Astrocyte (in vitro differentiated cells and primary cell): ENCODE data around the gene METAP1. TPM values are rescaled to one million over a fixed set of nuclear protein-coding genes. Genes with fewer than 3 reads are reported as not detected.
"Not testable (repeated sequence)": the region's sequence is repeated elsewhere in the genome, so short reads cannot be mapped to it uniquely, and the experiment has no call there.

Experiments used
- DNase-seq: peaks from one replicate; pipeline ENCODE4 v3.0.0-alpha.2; 2010; ENCODE audit warnings: low read depth
- FAIRE-seq: peaks from 2 replicates; lab custom pipeline; 2011; peaks lifted over from hg19 to GRCh38; lab: Jason Lieb, UNC
- H2AFZ ChIP-seq: 2 replicates; pipeline ENCODE4 v1.6.0; 2012; ENCODE audit warnings: low read depth, low read length, inconsistent platforms
- H3K27ac ChIP-seq: 2 replicates; pipeline ENCODE4 v1.5.1; 2011; ENCODE audit warnings: low read depth, low read length, inconsistent platforms
- H3K27me3 ChIP-seq: 2 replicates; pipeline ENCODE4 v1.6.0; 2011; ENCODE audit warnings: low read length, inconsistent platforms; ENCODE audit not compliant: insufficient read depth
- H3K36me3 ChIP-seq: 2 replicates; pipeline ENCODE4 v1.5.1; 2011; ENCODE audit warnings: low read length, inconsistent platforms; ENCODE audit not compliant: insufficient read depth
- H3K4me1 ChIP-seq: 2 replicates; pipeline ENCODE4 v1.5.1; 2011; ENCODE audit warnings: low read length, inconsistent platforms; ENCODE audit not compliant: insufficient read depth
- H3K4me2 ChIP-seq: 2 replicates; pipeline ENCODE4 v1.6.0; 2012; ENCODE audit warnings: low read length, inconsistent platforms
- H3K4me3 ChIP-seq: 2 replicates; pipeline ENCODE4 v1.5.1; 2011; ENCODE audit warnings: low read depth, mild to moderate bottlenecking, low read length, inconsistent platforms; ENCODE audit not compliant: insufficient read depth
- H3K79me2 ChIP-seq: 2 replicates; pipeline ENCODE4 v1.6.0; 2012; ENCODE audit warnings: mild to moderate bottlenecking, low read length, inconsistent platforms; ENCODE audit not compliant: insufficient read depth
- H3K9ac ChIP-seq: 2 replicates; pipeline ENCODE4 v1.6.0; 2012; ENCODE audit warnings: mild to moderate bottlenecking, low read length, inconsistent platforms
- H3K9me3 ChIP-seq: 2 replicates; pipeline ENCODE4 v1.5.1; 2012; ENCODE audit warnings: low read depth, mild to moderate bottlenecking, low read length, inconsistent platforms; ENCODE audit not compliant: insufficient read depth
- H4K20me1 ChIP-seq: 2 replicates; pipeline ENCODE4 v1.6.0; 2012; ENCODE audit warnings: low read length, inconsistent platforms; ENCODE audit not compliant: insufficient read depth
- H3K27ac Mint-ChIP-seq: one replicate; pipeline ENCODE4 v1.8.0; 2021; ENCODE audit warnings: mild to moderate bottlenecking, mixed read lengths; ENCODE audit not compliant: unreplicated experiment
- H3K27me3 Mint-ChIP-seq: one replicate; pipeline ENCODE4 v1.8.0; 2021; ENCODE audit warnings: low read depth, mixed read lengths; ENCODE audit not compliant: unreplicated experiment
- H3K36me3 Mint-ChIP-seq: one replicate; pipeline ENCODE4 v1.8.0; 2021; ENCODE audit warnings: low read depth, mixed read lengths; ENCODE audit not compliant: unreplicated experiment
- H3K4me1 Mint-ChIP-seq: one replicate; pipeline ENCODE4 v1.8.0; 2021; ENCODE audit warnings: low read depth, mixed read lengths; ENCODE audit not compliant: unreplicated experiment
- H3K4me3 Mint-ChIP-seq: one replicate; pipeline ENCODE4 v1.8.0; 2021; ENCODE audit warnings: mild to moderate bottlenecking, moderate library complexity, mixed read lengths; ENCODE audit not compliant: unreplicated experiment
- H3K9me3 Mint-ChIP-seq: one replicate; pipeline ENCODE4 v1.8.0; 2021; ENCODE audit warnings: mild to moderate bottlenecking, mixed read lengths; ENCODE audit not compliant: unreplicated experiment
- CTCF ChIP-seq: IDR thresholded peaks from 2 replicates; pipeline ENCODE4 v1.5.1; 2011; ENCODE audit warnings: low read depth, mild to moderate bottlenecking, inconsistent platforms, low read length, moderate library complexity; ENCODE audit not compliant: insufficient read depth
- EZH2 ChIP-seq: IDR thresholded peaks from 2 replicates; pipeline ENCODE4 v1.6.1; 2012; ENCODE audit warnings: mild to moderate bottlenecking, low read length, inconsistent platforms; ENCODE audit not compliant: insufficient read depth
- total RNA-seq: library from RNA; stranded (reverse); gene quantifications from 2 replicates; pipeline ENCODE4 v1.2.1, GENCODE V29; 2021

METAP1 gene
- total RNA-seq, 1 donor from 2014 or later, result 60.9 TPM

DNA sequence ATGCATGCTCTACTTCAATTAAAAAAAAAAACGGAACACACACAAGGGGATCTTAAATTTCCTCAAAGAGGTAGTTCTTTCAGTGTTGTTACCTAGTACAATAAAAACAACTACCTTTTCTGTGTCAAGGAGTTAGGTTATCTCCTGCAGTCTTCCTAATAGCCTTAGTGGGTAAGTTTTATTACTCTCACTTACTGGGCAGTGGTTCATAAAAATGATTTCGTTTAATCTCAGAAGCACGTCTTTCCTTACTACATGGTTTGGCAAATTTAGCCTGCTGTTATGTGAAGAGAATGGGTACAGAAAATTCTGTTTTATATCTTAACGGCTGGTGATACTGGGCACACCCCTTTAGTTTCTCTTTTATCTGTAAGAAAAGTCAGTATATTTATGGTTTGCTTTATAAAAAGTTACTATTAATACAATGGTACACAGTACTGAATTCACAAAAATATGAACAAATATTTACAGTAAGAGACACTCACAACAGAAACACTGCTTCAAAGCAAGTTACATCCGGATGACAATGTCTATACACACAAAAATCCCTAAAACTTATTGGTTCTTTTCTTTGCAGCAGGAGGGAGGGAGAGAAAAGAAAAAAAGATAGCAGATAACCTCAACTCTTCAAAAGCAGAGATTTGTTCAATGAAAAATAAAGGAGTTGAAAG, 84.2 kb downstream of the METAP1 start:
- peaks cover 65% of the 10 kb centered on the region for H3K36me3 ChIP-seq

GRCh38 chr4:99080869-99081268, 85.3 kb downstream of the METAP1 start:
- not testable (repeated sequence) for H3K27me3 ChIP-seq, H3K4me1 Mint-ChIP-seq, H3K9ac ChIP-seq, H3K27ac Mint-ChIP-seq, H2AFZ ChIP-seq, DNase-seq, FAIRE-seq, H3K4me1 ChIP-seq, H3K9me3 ChIP-seq, H3K27me3 Mint-ChIP-seq, H3K4me2 ChIP-seq, H3K9me3 Mint-ChIP-seq, H3K4me3 ChIP-seq, H3K27ac ChIP-seq, H3K4me3 Mint-ChIP-seq
- H3K79me2 ChIP-seq, result peaks cover 44% of the 10 kb centered on the region
- peaks cover 29% of the 10 kb centered on the region for H4K20me1 ChIP-seq
- peaks cover 58% of the 10 kb centered on the region for H3K36me3 ChIP-seq
- H3K36me3 Mint-ChIP-seq, result peaks cover 14% of the 10 kb centered on the region

More for the DNA sequence above, 84.2 kb downstream of the METAP1 start:
- H3K36me3 Mint-ChIP-seq, result peaks cover 13% of the 10 kb centered on the region
- Histone ChIP-seq H2AFZ (no peak overlapping the region), H3K9me3 (no peaks in the 10 kb centered on the region), H3K27me3 (no peaks in the 10 kb centered on the region), H3K9ac (no peak overlapping the region), H3K27ac (no peak overlapping the region), H3K79me2 (peaks cover 33% of the 10 kb centered on the region), H3K4me1 (no peaks in the 10 kb centered on the region), H4K20me1 (peaks cover 24% of the 10 kb centered on the region), H3K4me2 (no peak overlapping the region), H3K4me3 (no peak overlapping the region)
- no peak for FAIRE-seq
- H3K27me3 Mint-ChIP-seq, result no peaks in the 10 kb centered on the region
- no peak overlapping the region for H3K27ac Mint-ChIP-seq
- no peak for DNase-seq
- H3K4me3 Mint-ChIP-seq, result no peak overlapping the region
- TF ChIP-seq CTCF (no peak), EZH2 (no peak)
- no peaks in the 10 kb centered on the region for H3K9me3 Mint-ChIP-seq
- peaks cover 1% of the 10 kb centered on the region for H3K4me1 Mint-ChIP-seq

DNA sequence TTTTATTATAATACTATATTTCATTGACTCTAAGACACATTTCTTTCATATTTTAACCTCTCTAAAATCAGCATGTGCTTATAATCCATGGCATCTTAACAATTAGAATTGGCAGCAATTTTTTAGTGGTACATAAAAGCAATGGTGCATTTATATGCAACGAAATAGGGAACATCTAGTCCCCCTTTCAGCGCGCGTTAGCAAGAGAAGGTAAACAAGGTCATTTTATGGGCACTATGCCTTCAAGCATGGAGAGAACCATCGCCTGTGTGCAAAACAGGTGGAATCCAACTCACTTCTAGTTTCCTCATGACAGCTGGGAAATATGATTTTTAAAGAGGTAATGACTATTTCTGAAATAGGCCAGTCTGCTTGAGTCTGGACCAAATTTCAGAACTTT, 86.7 kb downstream of the METAP1 start:
- peaks cover 13% of the 10 kb centered on the region for H3K36me3 Mint-ChIP-seq
- Histone ChIP-seq H3K4me1 (peaks cover 1% of the 10 kb centered on the region), H3K4me3 (no peak overlapping the region), H3K27ac (no peak overlapping the region), H3K9ac (no peak overlapping the region), H3K4me2 (no peak overlapping the region), H3K79me2 (peaks cover 58% of the 10 kb centered on the region), H2AFZ (no peak overlapping the region), H3K9me3 (no peaks in the 10 kb centered on the region), H4K20me1 (peaks cover 23% of the 10 kb centered on the region), H3K27me3 (no peaks in the 10 kb centered on the region), H3K36me3 (peaks cover 50% of the 10 kb centered on the region)
- FAIRE-seq, result no peak
- DNase-seq, result no peak
- no peak overlapping the region for H3K27ac Mint-ChIP-seq
- TF ChIP-seq CTCF (no peak), EZH2 (no peak)
- H3K4me3 Mint-ChIP-seq, result no peak overlapping the region
- no peaks in the 10 kb centered on the region for H3K27me3 Mint-ChIP-seq
- H3K9me3 Mint-ChIP-seq, result no peaks in the 10 kb centered on the region
- peaks cover 10% of the 10 kb centered on the region for H3K4me1 Mint-ChIP-seq
